Measurements from ENCODE around the gene HDAC8. TPM values are rescaled to one million over a fixed set of nuclear protein-coding genes. Genes with fewer than 3 reads are reported as not detected.
"Not testable (repeated sequence)": the region's sequence is repeated elsewhere in the genome, so short reads cannot be mapped to it uniquely, and the experiment has no call there.

The HDAC8 gene
- total RNA-seq, 1 donor from 2014 or later = 32.8 TPM

- no peak for DNase-seq
Measured at GRCh38 chrX:72372735-72373134, 199.9 kb downstream of the HDAC8 start.

- no peak for DNase-seq
Measured at GRCh38 chrX:72371405-72371804, 201.2 kb downstream of the HDAC8 start.

GRCh38 chrX:72368796-72369195 lies 203.8 kb downstream of the HDAC8 start:
- DNase-seq = no peak

- DNase-seq = no peak
Measured at GRCh38 chrX:72367516-72367915, 205.1 kb downstream of the HDAC8 start.

- DNase-seq = no peak
Measured at GRCh38 chrX:72366701-72367454, 205.8 kb downstream of the HDAC8 start.

GRCh38 chrX:72366178-72366577 lies 206.5 kb downstream of the HDAC8 start:
- DNase-seq = no peak

- DNase-seq = no peak
Measured at GRCh38 chrX:72365126-72365525, 207.5 kb downstream of the HDAC8 start.

GRCh38 chrX:72360326-72360725 lies 212.3 kb downstream of the HDAC8 start:
- DNase-seq = no peak

GRCh38 chrX:72358313-72358712 lies 214.3 kb downstream of the HDAC8 start:
- no peak for DNase-seq

- DNase-seq = no peak
Measured at GRCh38 chrX:72352786-72353185, 219.9 kb downstream of the HDAC8 start.

- no peak for DNase-seq
Measured at GRCh38 chrX:72351606-72352334, 220.9 kb downstream of the HDAC8 start.

- DNase-seq = no peak
Measured at GRCh38 chrX:72349190-72349589, 223.5 kb downstream of the HDAC8 start.

GRCh38 chrX:72348247-72348979 lies 224.2 kb downstream of the HDAC8 start:
- no peak for DNase-seq

GRCh38 chrX:72347366-72347765 lies 225.3 kb downstream of the HDAC8 start:
- no peak for DNase-seq

GRCh38 chrX:72346302-72346949 lies 226.2 kb downstream of the HDAC8 start:
- DNase-seq = no peak

- no peak for DNase-seq
Measured at GRCh38 chrX:72340626-72341025, 232.0 kb downstream of the HDAC8 start.

- no peak for DNase-seq
Measured at GRCh38 chrX:72340041-72340440, 232.6 kb downstream of the HDAC8 start.

GRCh38 chrX:72330131-72330530 lies 242.5 kb downstream of the HDAC8 start:
- no peak for DNase-seq

GRCh38 chrX:72326605-72327300 lies 245.9 kb downstream of the HDAC8 start:
- DNase-seq = no peak

- DNase-seq = not testable (repeated sequence)
Measured at GRCh38 chrX:72319651-72320050, 253.0 kb downstream of the HDAC8 start.

GRCh38 chrX:72317139-72317538 lies 255.5 kb downstream of the HDAC8 start:
- DNase-seq = no peak

- DNase-seq = no peak
Measured at GRCh38 chrX:72316408-72317110, 256.1 kb downstream of the HDAC8 start.

Measured in dermis blood vessel endothelial cell (primary cell).